D721Med (cell line): Measurements from ENCODE around the gene HTT-AS.
A peak's percentile ranks its signal among the peaks of the same experiment; 100 is the strongest.
"Not testable (repeated sequence)": the region's sequence is repeated elsewhere in the genome, so short reads cannot be mapped to it uniquely, and the experiment has no call there.

ENCODE experiments used
- DNase-seq: peaks from one replicate; pipeline ENCODE4 v3.0.0; 2011; ENCODE audit warnings: low spot score; ENCODE audit not compliant: insufficient read length
- FAIRE-seq: peaks from 2 replicates; lab custom pipeline; 2011; peaks lifted over from hg19 to GRCh38; lab: Jason Lieb, UNC
- TF ChIP-seq, protein P1 (sequence below): IDR thresholded peaks from 2 replicates; pipeline ENCODE4 v1.5.1; 2012; ENCODE audit warnings: mild to moderate bottlenecking, control low read depth; ENCODE audit not compliant: insufficient read depth; ENCODE audit errors: missing control alignments

Gene HTT-AS

DNA sequence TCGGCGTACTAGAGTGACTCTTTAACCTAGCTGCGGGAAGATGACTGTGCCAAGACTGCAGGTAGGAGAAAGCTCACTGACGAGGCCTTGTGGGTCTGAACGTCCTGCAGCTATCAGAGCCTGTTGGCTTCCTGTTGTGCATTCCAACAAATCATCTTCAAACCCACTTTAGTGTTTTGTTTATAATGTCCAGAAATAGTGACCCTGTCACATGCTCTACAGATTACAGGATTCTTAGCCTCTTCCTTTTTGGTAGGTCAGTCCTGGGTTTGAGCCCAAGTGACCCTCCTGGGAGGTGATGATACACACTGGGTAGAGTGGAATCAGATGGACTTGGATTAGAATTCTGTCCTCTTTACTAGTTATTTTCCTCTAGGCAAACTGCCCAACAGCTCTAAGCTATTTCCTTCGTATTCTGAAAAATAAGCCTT lies 33.4 kb upstream of the HTT-AS start:
- no peak for FAIRE-seq
- no peak for DNase-seq
- TF ChIP-seq, protein P1, sequence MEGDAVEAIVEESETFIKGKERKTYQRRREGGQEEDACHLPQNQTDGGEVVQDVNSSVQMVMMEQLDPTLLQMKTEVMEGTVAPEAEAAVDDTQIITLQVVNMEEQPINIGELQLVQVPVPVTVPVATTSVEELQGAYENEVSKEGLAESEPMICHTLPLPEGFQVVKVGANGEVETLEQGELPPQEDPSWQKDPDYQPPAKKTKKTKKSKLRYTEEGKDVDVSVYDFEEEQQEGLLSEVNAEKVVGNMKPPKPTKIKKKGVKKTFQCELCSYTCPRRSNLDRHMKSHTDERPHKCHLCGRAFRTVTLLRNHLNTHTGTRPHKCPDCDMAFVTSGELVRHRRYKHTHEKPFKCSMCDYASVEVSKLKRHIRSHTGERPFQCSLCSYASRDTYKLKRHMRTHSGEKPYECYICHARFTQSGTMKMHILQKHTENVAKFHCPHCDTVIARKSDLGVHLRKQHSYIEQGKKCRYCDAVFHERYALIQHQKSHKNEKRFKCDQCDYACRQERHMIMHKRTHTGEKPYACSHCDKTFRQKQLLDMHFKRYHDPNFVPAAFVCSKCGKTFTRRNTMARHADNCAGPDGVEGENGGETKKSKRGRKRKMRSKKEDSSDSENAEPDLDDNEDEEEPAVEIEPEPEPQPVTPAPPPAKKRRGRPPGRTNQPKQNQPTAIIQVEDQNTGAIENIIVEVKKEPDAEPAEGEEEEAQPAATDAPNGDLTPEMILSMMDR, result no peak

DNA sequence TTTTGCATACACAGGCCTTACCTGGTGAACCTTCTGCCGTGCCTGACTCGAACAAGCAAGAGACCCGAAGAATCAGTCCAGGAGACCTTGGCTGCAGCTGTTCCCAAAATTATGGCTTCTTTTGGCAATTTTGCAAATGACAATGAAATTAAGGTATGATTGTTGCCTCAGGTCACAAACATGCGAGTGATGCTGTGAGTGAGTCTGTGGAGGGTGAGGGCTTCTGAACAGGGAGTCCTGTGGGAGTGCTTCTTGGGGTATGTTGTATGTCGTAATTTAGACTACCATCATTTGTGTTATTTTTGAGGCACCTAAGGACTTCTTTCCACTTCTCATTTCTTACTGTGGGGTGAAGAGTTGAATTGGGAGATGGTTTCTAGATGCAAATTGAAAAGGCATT lies 32.9 kb upstream of the HTT-AS start:
- TF ChIP-seq, protein P1, result no peak
- FAIRE-seq (no peak), DNase-seq (no peak)

DNA sequence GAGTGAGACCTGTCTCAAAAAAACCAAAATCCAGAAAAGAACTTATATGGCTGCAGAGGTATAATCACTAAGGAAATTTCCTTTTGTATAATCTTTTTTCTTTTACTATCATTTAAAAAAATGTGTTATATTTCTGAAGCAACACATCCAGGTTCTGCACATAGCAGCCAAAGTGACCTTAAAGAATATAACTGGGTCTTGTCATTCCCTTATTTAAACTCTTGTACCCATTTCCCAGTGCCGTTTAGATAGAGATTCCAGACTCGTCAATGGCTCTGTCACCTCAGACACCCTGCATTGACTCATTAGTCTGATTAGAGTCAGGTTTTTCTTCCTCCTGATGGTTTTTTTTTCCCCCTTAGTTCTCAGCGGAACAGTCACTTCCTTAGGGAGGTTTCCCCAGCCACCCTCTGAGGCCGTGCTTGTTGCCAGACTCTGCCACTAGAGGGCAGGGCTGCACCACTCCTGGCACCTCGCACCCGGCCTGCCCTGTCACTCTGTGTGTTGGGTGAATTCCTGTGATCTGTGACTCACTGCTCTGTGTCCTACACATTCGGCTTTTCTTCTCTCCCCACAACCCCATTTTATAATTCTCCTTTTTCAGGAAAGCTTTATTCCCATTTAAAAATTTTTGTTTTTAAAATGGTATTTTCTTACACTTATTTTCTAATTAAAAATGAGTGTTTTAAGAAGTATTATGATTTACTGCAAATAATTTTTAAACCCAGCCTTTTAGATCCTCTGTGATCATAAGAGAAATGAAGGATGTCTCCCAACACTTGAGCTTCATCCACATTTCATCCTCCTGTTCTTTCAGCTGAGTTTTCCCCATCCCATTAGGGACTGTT lies 32.2 kb upstream of the HTT-AS start:
- no peak for FAIRE-seq
- TF ChIP-seq, protein P1, result peak; percentile 97
- DNase-seq, result peak; percentile 75

DNA sequence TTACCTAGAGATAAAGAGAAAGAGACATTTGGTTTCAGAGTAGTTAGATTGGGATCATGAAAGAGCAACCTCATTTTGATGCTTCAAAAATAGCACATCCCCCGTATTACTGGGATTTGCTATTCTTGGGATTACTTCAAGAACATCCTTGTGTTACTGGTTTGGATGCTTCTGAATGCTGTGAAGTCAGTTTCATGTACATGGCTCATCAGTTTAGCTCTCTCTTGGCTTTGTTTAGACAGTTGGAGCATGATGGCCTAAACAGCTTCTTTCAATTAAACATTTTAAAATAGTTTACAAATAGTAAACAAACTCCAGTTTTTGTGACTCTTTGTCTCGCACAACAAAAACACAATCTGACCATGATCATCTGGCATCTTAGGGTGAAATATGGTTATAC lies 24.0 kb upstream of the HTT-AS start:
- no peak for FAIRE-seq
- TF ChIP-seq, protein P1, result no peak
- DNase-seq, result no peak

DNA sequence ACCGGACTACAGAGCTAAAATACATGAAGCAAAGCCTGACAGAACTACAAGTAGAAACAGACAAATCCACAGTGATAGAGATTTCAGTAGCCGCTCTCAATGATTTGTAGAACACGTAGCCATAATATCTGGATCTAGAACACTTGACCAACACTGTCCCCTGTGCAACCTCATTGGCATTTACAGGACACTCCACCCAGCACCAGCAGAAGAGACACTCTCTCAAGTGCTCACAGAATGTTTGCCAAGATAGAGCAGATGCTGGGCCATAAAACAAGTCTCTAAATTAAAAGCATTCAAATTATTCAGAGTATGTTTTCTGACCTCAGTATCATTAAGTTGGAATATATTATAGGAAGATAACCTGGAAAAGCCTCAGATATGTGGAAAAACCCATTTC lies 21.9 kb upstream of the HTT-AS start:
- DNase-seq (no peak), FAIRE-seq (no peak)
- TF ChIP-seq, protein P1, result no peak

DNA sequence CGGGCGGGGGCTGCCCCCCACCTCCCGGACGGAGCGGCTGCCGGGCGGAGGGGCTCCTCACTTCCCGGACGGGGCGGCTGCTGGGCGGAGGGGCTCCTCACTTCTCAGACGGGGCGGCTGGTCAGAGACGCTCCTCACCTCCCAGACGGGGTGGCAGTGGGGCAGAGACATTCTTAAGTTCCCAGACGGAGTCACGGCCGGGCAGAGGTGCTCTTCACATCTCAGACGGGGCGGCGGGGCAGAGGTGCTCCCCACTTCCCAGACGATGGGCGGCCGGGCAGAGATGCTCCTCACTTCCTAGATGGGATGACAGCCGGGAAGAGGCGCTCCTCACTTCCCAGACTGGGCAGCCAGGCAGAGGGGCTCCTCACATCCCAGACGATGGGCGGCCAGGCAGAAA lies 20.4 kb upstream of the HTT-AS start:
- not testable (repeated sequence) for DNase-seq, FAIRE-seq

DNA sequence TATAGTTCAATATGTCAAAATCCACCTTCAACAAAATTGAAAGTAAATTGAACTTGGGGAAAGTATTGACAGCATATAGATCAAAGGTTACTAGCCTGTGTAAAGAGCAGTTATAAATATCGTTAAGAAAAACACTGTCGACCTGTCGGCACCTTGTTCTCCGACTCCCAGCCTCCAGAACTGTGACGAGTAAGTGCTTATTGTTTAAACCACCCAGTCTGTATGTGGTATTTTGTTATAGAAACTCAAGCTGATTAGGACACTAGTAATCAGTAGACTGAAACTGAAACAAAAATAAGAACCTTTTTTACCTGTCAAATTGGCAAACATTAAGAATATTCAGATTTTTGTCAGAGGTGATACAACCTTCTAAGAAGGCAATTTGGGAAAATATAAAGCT lies 17.1 kb upstream of the HTT-AS start:
- DNase-seq (no peak), FAIRE-seq (no peak)
- TF ChIP-seq, protein P1, result no peak
